Common myeloid progenitor, CD34-positive (primary cell): ENCODE results near the gene VSIG10L.

Experiments
- CTCF ChIA-PET: fragments of 350-600 bp; sonication (Branson Sonifier 250); formaldehyde crosslinking; loops from one replicate; lab custom pipeline; 2021; ENCODE audit warnings: antibody characterized with exemption; lab: Charles Lee
- POLR2A ChIA-PET: fragments of 350-600 bp; sonication (Branson Sonifier 250); formaldehyde crosslinking; loops from one replicate; lab custom pipeline; 2021; ENCODE audit warnings: antibody characterized with exemption; lab: Charles Lee
- DNase-seq, 3 donors: peaks; one replicate each; pipeline versions ENCODE4 v3.0.0 to v3.0.0-alpha.2; 2013
- H3K27ac ChIP-seq, 2 experiments: 1 replicate in 1 of 2; 2 replicates in 1 of 2; pipeline ENCODE4 v1.7.0; 2013; ENCODE audit warnings: inconsistent platforms in 2 of 2, low read length in 2 of 2, mild to moderate bottlenecking in 2 of 2, low read depth in 1 of 2, moderate library complexity in 1 of 2; ENCODE audit not compliant: severe bottlenecking in 2 of 2, insufficient read depth in 1 of 2, poor library complexity in 1 of 2
- H3K27me3 ChIP-seq, 5 experiments: replicated peaks in 2 of 5; 1 replicate in 3 of 5; 2 replicates in 2 of 5; pipeline versions ENCODE4 v1.6.1 to v1.7.0; 2013; ENCODE audit warnings: low read length in 4 of 5, mild to moderate bottlenecking in 2 of 5, moderate library complexity in 2 of 5, inconsistent platforms in 1 of 5; ENCODE audit not compliant: insufficient read depth in 5 of 5, control insufficient read depth in 4 of 5
- H3K36me3 ChIP-seq, 4 experiments: 1 replicate in 2 of 4; 2 replicates in 2 of 4; pipeline versions ENCODE4 v1.6.1 to v1.7.0; 2013; ENCODE audit warnings: low read length in 3 of 4, control low read depth in 1 of 4, mild to moderate bottlenecking in 1 of 4; ENCODE audit not compliant: control insufficient read depth in 4 of 4, insufficient read depth in 4 of 4
- H3K4me1 ChIP-seq, 4 experiments: 1 replicate in 3 of 4; 2 replicates in 1 of 4; pipeline versions ENCODE4 v1.6.1 to v1.7.1; 2013; ENCODE audit warnings: low read length in 3 of 4, mild to moderate bottlenecking in 3 of 4, control low read depth in 1 of 4, inconsistent platforms in 1 of 4, moderate library complexity in 1 of 4; ENCODE audit not compliant: control insufficient read depth in 4 of 4, insufficient read depth in 4 of 4; ENCODE audit errors: control extremely low read depth in 1 of 4
- H3K4me3 ChIP-seq, 7 experiments: 1 replicate in 4 of 7; 2 replicates in 3 of 7; pipeline versions ENCODE4 v1.5.1 to v1.7.0; 2013; ENCODE audit warnings: mild to moderate bottlenecking in 7 of 7, low read length in 6 of 7, moderate library complexity in 6 of 7, inconsistent platforms in 2 of 7, low read depth in 2 of 7, control low read depth in 1 of 7; ENCODE audit not compliant: insufficient read depth in 4 of 7, control insufficient read depth in 1 of 7; ENCODE audit errors: extremely low read depth in 1 of 7
- H3K9me3 ChIP-seq, 5 experiments: 1 replicate in 4 of 5; 2 replicates in 1 of 5; pipeline versions ENCODE4 v1.6.1 to v1.7.1; 2013; ENCODE audit warnings: low read length in 4 of 5, mild to moderate bottlenecking in 2 of 5, inconsistent platforms in 1 of 5, low read depth in 1 of 5, moderate library complexity in 1 of 5; ENCODE audit not compliant: control insufficient read depth in 4 of 5, insufficient read depth in 2 of 5; ENCODE audit errors: control extremely low read depth in 1 of 5
- WGBS: methylation state at CpG from one replicate; pipeline ENCODE4 v1.1.5; 2013; ENCODE audit not compliant: insufficient coverage; 5-methylcytosine and 5-hydroxymethylcytosine counted together

Gene VSIG10L

GRCh38 chr19:51289635-51290034 is 52.3 kb downstream of the VSIG10L start:
- Histone ChIP-seq H3K27me3 (peaks cover 0 to 8% (median 6%) of the 10 kb centered on the region in 5 experiments), H3K36me3 (no peaks in the 10 kb centered on the region), H3K27ac (no peak overlapping the region), H3K4me1 (no peaks in the 10 kb centered on the region), H3K4me3 (no peak overlapping the region), H3K9me3 (peaks cover 0 to 2% (median 0%) of the 10 kb centered on the region in 5 experiments)
- ChIA-PET CTCF (no interaction called here), POLR2A (no interaction called here)
- WGBS, result 100% methylated on average over 1 of the region's 1 CpG
- DNase-seq, result no peak

GRCh38 chr19:51285682-51286081 is 56.3 kb downstream of the VSIG10L start:
- no CpG with 5 or more reads among the region's 3 CpGs for WGBS
- no peaks in the 10 kb centered on the region for H3K4me1 ChIP-seq
- ChIA-PET POLR2A (no interaction called here), CTCF (no interaction called here)
- DNase-seq, result no peak
- H3K27ac ChIP-seq, result no peak overlapping the region
- peaks cover 0 to 8% (median 6%) of the 10 kb centered on the region in 5 experiments for H3K27me3 ChIP-seq
- H3K4me3 ChIP-seq, result no peak overlapping the region
- H3K36me3 ChIP-seq, result no peaks in the 10 kb centered on the region
- peaks cover 2% of the 10 kb centered on the region in 5 experiments for H3K9me3 ChIP-seq

- WGBS, result 88% methylated on average over 1 of the region's 4 CpGs
- no peaks in the 10 kb centered on the region for H3K36me3 ChIP-seq
- ChIA-PET POLR2A (no interaction called here), CTCF (interaction anchor here (1.5 kb wide), 1 partner anchor 21 kb away, joined by 4 read pairs; no protein-coding TSS in a partner anchor)
- H3K4me1 ChIP-seq, result no peaks in the 10 kb centered on the region
- no peak overlapping the region for H3K4me3 ChIP-seq
- no peak overlapping the region for H3K27ac ChIP-seq
- DNase-seq, result no peak
- peaks cover 0 to 8% (median 3%) of the 10 kb centered on the region in 5 experiments for H3K27me3 ChIP-seq
- peaks cover 2 to 8% (median 2%) of the 10 kb centered on the region in 5 experiments for H3K9me3 ChIP-seq
Measured at GRCh38 chr19:51282335-51282734, 59.6 kb downstream of the VSIG10L start.
